GM06990 (cell line): ENCODE data around the gene CELA2B.
A peak's percentile ranks its signal among the peaks of the same experiment; 100 is the strongest.

ENCODE experiments used
- DNase-seq: peaks from one replicate; pipeline ENCODE4 v3.0.0-alpha.2; 2011; ENCODE audit not compliant: insufficient read length; ENCODE audit errors: extremely low read depth
- H3K27me3 ChIP-seq: replicated peaks from 2 replicates; pipeline ENCODE4 v1.6.0; 2011; ENCODE audit warnings: low read length; ENCODE audit not compliant: control insufficient read depth, insufficient read depth
- H3K36me3 ChIP-seq: 2 replicates; pipeline ENCODE4 v1.5.1; 2011; ENCODE audit warnings: low read length; ENCODE audit not compliant: control insufficient read depth, insufficient read depth
- H3K4me3 ChIP-seq: replicated peaks from 2 replicates; pipeline ENCODE4 v1.5.1; 2011; ENCODE audit warnings: low read depth, mild to moderate bottlenecking, control low read depth, low read length
- TF ChIP-seq, protein P1 (sequence below): IDR thresholded peaks from 2 replicates; pipeline ENCODE4 v1.5.1; 2011; ENCODE audit warnings: low read length, control low read depth, mild to moderate bottlenecking, inconsistent platforms; ENCODE audit not compliant: insufficient read depth, poor library complexity, severe bottlenecking

CELA2B gene

DNA sequence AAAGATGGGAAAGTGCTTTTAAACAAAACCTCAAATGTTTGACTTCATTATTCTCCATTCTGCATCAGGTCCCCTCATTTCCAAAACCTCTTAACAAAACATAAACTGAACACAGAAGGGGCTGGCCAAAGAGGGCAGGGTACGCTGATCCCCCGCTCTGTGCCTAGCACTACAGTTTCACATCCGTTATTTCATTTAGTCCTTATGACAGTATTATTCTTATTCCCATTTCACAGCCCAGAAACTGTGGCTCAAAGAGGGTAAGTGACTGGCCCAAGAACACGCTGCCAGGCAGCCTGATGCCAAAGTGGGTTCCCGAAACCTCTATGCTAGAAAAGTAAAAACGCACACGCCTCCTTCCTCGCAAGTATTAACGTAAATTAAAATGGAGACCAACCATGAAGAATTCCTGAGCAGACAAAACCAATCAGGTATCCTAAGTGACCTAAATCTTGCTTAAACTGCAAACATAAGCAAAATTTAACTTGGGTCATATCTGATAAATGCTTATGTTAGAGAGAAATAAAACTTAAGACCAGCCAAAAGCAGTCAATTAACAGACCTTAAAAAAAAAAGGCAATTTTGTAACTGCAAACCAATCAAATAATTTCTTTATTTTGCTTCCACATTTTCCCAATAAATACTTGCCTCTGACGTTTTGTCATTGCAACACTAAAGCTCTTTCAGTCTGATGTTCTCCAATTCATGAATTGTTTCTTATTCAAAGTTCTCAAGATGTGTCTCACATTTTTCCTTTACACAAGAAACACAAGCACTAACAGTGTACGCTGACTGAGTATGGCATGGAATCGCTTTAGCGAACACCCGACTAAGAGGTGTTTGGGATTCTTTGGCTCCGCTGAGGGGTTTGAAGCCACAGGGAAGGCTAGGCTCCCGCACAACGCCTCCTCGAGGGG, 47.5 kb downstream of the CELA2B start:
- H3K27me3 ChIP-seq: no peaks in the 10 kb centered on the region
- DNase-seq: no peak
- H3K36me3 ChIP-seq: no peaks in the 10 kb centered on the region
- TF ChIP-seq, protein P1, sequence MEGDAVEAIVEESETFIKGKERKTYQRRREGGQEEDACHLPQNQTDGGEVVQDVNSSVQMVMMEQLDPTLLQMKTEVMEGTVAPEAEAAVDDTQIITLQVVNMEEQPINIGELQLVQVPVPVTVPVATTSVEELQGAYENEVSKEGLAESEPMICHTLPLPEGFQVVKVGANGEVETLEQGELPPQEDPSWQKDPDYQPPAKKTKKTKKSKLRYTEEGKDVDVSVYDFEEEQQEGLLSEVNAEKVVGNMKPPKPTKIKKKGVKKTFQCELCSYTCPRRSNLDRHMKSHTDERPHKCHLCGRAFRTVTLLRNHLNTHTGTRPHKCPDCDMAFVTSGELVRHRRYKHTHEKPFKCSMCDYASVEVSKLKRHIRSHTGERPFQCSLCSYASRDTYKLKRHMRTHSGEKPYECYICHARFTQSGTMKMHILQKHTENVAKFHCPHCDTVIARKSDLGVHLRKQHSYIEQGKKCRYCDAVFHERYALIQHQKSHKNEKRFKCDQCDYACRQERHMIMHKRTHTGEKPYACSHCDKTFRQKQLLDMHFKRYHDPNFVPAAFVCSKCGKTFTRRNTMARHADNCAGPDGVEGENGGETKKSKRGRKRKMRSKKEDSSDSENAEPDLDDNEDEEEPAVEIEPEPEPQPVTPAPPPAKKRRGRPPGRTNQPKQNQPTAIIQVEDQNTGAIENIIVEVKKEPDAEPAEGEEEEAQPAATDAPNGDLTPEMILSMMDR: no peak
- H3K4me3 ChIP-seq: peak overlapping the region; percentile 80

DNA sequence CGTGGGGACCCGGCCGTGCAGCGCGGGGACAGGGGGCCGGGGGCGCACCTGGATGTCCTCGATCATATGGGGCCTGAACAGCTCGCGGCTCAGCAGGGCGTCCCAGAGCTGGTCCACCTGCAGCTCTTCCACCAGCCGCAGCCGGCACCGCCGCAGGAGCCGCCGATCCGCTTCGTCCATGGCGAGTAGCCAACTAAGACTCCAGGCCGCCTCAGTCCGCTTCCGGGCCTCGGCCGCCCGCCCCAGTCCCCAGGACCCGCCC, 48.0 kb downstream of the CELA2B start, which contains the start of gene CASP9:
TSS of gene CASP9 (minus strand) at position 195 of the 262 bp plus-strand sequence. CDS start at position 180, 15 bp downstream.
- no peaks in the 10 kb centered on the region for H3K36me3 ChIP-seq
- TF ChIP-seq, protein P1: no peak
- no peaks in the 10 kb centered on the region for H3K27me3 ChIP-seq
- DNase-seq: no peak
- H3K4me3 ChIP-seq: peak within 1 kb of the TSS; percentile 80

DNA sequence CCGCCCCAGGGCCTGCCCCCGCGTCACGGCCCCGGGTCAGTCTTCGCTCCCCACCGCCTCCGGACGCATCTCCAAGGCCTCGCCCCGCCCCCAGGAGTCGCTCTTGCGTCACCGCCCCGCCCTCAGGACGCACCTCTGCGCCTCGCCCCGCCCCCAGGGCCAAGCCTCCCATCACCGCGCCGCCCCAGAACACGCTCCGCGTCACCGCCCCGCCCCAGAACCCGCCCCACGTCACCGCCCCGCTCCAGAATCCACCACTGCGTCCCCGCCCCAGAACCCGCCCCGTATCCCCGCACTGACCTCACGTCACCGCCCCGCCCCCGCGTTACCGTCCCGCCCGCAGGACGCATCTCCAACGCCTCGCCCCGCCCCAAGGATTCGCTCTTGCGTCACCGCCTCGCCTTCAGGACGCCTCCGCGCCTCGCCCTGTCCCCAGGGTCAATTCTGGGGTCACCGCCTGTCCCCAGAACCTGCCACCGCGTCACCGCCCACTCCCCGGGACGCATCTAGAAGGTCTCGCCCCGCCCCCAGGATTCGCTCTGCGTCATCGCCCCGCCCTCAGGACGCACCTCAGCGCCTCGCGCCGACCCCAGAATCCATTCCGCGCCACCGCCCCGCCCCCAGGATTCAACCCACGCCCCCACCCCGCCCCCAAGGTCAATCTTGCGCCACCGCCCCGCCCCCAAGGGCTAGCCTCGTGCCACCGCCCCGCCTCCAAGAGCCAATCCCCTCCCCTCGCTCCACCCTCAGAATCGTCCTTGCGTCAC, 48.6 kb downstream of the CELA2B start:
- no peaks in the 10 kb centered on the region for H3K36me3 ChIP-seq
- H3K27me3 ChIP-seq: no peaks in the 10 kb centered on the region
- peak; percentile 96 for DNase-seq
- TF ChIP-seq, protein P1: no peak
- H3K4me3 ChIP-seq: peak overlapping the region; percentile 80

DNA sequence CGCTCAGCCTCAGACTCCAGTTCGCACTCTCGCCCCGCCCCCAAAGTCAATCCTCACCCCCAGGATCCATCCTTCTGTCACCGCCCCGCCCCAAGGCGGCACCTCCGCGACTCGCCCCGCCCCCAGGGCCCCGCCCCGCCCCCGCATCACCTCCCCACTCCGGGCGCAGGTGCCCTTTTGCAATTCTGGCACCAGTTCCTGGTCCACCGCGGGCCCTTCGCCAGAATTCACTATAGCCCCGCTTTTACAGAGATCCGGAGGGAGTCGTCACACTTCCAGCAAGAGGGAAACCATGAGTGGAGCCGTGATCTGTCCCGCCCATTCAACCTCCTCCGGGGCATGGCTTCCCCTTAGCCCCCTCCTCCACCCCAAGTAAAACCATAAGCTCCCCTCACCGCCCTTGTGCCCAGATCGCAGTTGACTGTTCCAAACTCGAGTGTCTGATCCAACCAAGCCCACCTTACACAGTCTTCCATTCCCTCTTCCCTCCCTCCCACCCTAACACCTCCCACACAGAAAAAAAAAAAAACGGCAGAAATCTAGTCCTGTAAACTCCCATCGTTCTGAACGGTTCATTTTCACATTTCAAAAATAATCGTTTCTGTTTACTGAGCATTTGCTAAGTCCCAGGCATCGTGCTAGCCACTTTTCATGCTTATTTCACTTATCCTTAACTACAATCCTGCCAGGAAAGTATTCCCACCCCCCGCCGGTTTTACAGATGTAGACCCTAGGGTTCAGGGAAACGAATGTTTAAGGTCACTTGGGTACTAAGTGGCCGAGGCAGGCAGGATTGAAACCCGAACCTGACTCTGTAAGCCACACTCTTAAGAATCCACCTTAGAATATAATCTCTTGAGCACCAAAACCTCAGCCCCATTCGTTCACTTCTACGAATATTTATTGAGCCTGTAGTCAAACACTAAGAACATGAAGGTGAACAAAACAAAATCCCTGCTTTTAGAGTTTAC, 49.4 kb downstream of the CELA2B start:
- TF ChIP-seq, protein P1: no peak
- no peaks in the 10 kb centered on the region for H3K27me3 ChIP-seq
- peak overlapping the region; percentile 60 for H3K4me3 ChIP-seq
- DNase-seq: no peak
- H3K36me3 ChIP-seq: no peaks in the 10 kb centered on the region

DNA sequence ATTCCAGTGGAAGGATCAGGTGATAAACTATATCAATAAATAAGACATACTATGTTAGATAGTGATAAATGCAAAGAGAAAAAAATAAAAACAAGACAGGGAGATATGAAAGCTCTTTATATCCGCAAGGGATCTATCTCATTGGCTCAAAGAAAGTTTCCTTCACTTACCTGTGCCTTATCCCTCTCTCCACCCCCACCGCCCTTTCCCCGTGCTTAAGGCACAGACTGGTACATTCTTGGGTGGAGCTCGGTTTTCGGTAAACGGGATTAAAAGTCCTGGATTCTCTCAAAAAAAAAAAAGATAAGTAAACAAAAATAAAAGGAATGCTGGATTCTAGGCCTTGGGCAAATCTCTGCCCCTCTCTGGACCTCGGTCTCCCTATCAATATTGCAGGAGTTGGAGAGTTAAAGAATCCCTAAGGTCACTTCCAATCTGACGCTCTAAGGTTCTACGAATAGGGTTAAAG, 50.2 kb downstream of the CELA2B start:
- Histone ChIP-seq H3K27me3 (no peaks in the 10 kb centered on the region), H3K4me3 (peak overlapping the region; percentile 60), H3K36me3 (no peaks in the 10 kb centered on the region)
- no peak for DNase-seq
- TF ChIP-seq, protein P1: no peak
